ENCODE data around the gene CAMSAP2.
"Not testable (repeated sequence)": the region's sequence is repeated elsewhere in the genome, so short reads cannot be mapped to it uniquely, and the experiment has no call there.

The CAMSAP2 gene

GRCh38 chr1:200802865-200803512, 64.3 kb downstream of the CAMSAP2 start:
- peaks cover 5% of the 10 kb centered on the region for H3K36me3 ChIP-seq (ENCODE audit: control insufficient read depth, insufficient read depth, low read length)
- no peaks in the 10 kb centered on the region for H3K27me3 ChIP-seq (ENCODE audit: control insufficient read depth, insufficient read depth, low read length, poor library complexity, severe bottlenecking)
- H3K27ac ChIP-seq (ENCODE audit: insufficient read depth, low read depth, low read length, poor library complexity, severe bottlenecking), result no peak overlapping the region
- 48 to 50% methylated on average over 2 of the region's 2 CpGs for WGBS, 2 experiments
- H3K4me1 ChIP-seq (ENCODE audit: control insufficient read depth, insufficient read depth, low read length), result no peaks in the 10 kb centered on the region
- peaks cover 2% of the 10 kb centered on the region for H3K9me3 ChIP-seq (ENCODE audit: control insufficient read depth, low read length)
- H3K4me3 ChIP-seq (ENCODE audit: insufficient read depth, low read depth, low read length), result no peak overlapping the region

GRCh38 chr1:200805719-200806118, 67.0 kb downstream of the CAMSAP2 start:
- no peaks in the 10 kb centered on the region for H3K27me3 ChIP-seq (ENCODE audit: control insufficient read depth, insufficient read depth, low read length, poor library complexity, severe bottlenecking)
- 91 to 100% methylated on average over 2 to 3 of the region's 3 CpGs for WGBS, 2 experiments
- H3K4me3 ChIP-seq (ENCODE audit: insufficient read depth, low read depth, low read length), result no peak overlapping the region
- H3K27ac ChIP-seq (ENCODE audit: insufficient read depth, low read depth, low read length, poor library complexity, severe bottlenecking), result no peak overlapping the region
- H3K36me3 ChIP-seq (ENCODE audit: control insufficient read depth, insufficient read depth, low read length), result peaks cover 25% of the 10 kb centered on the region
- H3K4me1 ChIP-seq (ENCODE audit: control insufficient read depth, insufficient read depth, low read length), result no peaks in the 10 kb centered on the region
- peaks cover 2% of the 10 kb centered on the region for H3K9me3 ChIP-seq (ENCODE audit: control insufficient read depth, low read length)

- Histone ChIP-seq H3K4me1 (ENCODE audit: control insufficient read depth, insufficient read depth, low read length) (no peaks in the 10 kb centered on the region), H3K36me3 (ENCODE audit: control insufficient read depth, insufficient read depth, low read length) (peaks cover 25% of the 10 kb centered on the region)
- WGBS, 2 experiments, result 92 to 97% methylated on average over 2 of the region's 2 CpGs
Observed at GRCh38 chr1:200808846-200809245, 70.2 kb downstream of the CAMSAP2 start.

GRCh38 chr1:200811704-200812103, 73.0 kb downstream of the CAMSAP2 start:
- H3K27me3 ChIP-seq (ENCODE audit: control insufficient read depth, insufficient read depth, low read length, poor library complexity, severe bottlenecking), result no peaks in the 10 kb centered on the region
- peaks cover 37% of the 10 kb centered on the region for H3K36me3 ChIP-seq (ENCODE audit: control insufficient read depth, insufficient read depth, low read length)
- 92% methylated on average over 4 of the region's 4 CpGs for WGBS, 2 experiments

More at GRCh38 chr1:200808846-200809245, 70.2 kb downstream of the CAMSAP2 start:
- no peak overlapping the region for H3K4me3 ChIP-seq (ENCODE audit: insufficient read depth, low read depth, low read length)
- H3K9me3 ChIP-seq (ENCODE audit: control insufficient read depth, low read length), result peaks cover 2% of the 10 kb centered on the region
- H3K27ac ChIP-seq (ENCODE audit: insufficient read depth, low read depth, low read length, poor library complexity, severe bottlenecking), result no peak overlapping the region
- no peaks in the 10 kb centered on the region for H3K27me3 ChIP-seq (ENCODE audit: control insufficient read depth, insufficient read depth, low read length, poor library complexity, severe bottlenecking)

GRCh38 chr1:200816624-200817224, 78.0 kb downstream of the CAMSAP2 start:
- not testable (repeated sequence) for H3K9me3 ChIP-seq (ENCODE audit: control insufficient read depth, low read length); H3K4me3 ChIP-seq (ENCODE audit: insufficient read depth, low read depth, low read length); H3K27ac ChIP-seq (ENCODE audit: insufficient read depth, low read depth, low read length, poor library complexity, severe bottlenecking); H3K27me3 ChIP-seq (ENCODE audit: control insufficient read depth, insufficient read depth, low read length, poor library complexity, severe bottlenecking); H3K4me1 ChIP-seq (ENCODE audit: control insufficient read depth, insufficient read depth, low read length)
- peaks cover 12% of the 10 kb centered on the region for H3K36me3 ChIP-seq (ENCODE audit: control insufficient read depth, insufficient read depth, low read length)
- whole genome bisulfite sequencing, 2 experiments, result 91 to 92% methylated on average over 8 to 14 of the region's 26 CpGs

More at GRCh38 chr1:200811704-200812103, 73.0 kb downstream of the CAMSAP2 start:
- Histone ChIP-seq H3K27ac (ENCODE audit: insufficient read depth, low read depth, low read length, poor library complexity, severe bottlenecking) (no peak overlapping the region), H3K4me1 (ENCODE audit: control insufficient read depth, insufficient read depth, low read length) (no peaks in the 10 kb centered on the region), H3K4me3 (ENCODE audit: insufficient read depth, low read depth, low read length) (no peak overlapping the region), H3K9me3 (ENCODE audit: control insufficient read depth, low read length) (no peaks in the 10 kb centered on the region)

GRCh38 chr1:200818248-200818647, 79.6 kb downstream of the CAMSAP2 start:
- H3K27ac ChIP-seq (ENCODE audit: insufficient read depth, low read depth, low read length, poor library complexity, severe bottlenecking), result no peak overlapping the region
- H3K4me3 ChIP-seq (ENCODE audit: insufficient read depth, low read depth, low read length), result no peak overlapping the region
- H3K27me3 ChIP-seq (ENCODE audit: control insufficient read depth, insufficient read depth, low read length, poor library complexity, severe bottlenecking), result no peaks in the 10 kb centered on the region
- H3K9me3 ChIP-seq (ENCODE audit: control insufficient read depth, low read length), result no peaks in the 10 kb centered on the region
- WGBS, 2 experiments, result 100% methylated on average over 1 of the region's 1 CpG; no CpG with 5 or more reads in 1 of the 2 experiments
- peaks cover 12% of the 10 kb centered on the region for H3K36me3 ChIP-seq (ENCODE audit: control insufficient read depth, insufficient read depth, low read length)
- H3K4me1 ChIP-seq (ENCODE audit: control insufficient read depth, insufficient read depth, low read length), result no peaks in the 10 kb centered on the region

GRCh38 chr1:200819726-200820125, 81.0 kb downstream of the CAMSAP2 start:
- no peak overlapping the region for H3K4me3 ChIP-seq (ENCODE audit: insufficient read depth, low read depth, low read length)
- 94 to 100% methylated on average over 2 of the region's 2 CpGs for WGBS, 2 experiments

GRCh38 chr1:200831091-200831490, 92.4 kb downstream of the CAMSAP2 start:
- Histone ChIP-seq H3K27ac (ENCODE audit: insufficient read depth, low read depth, low read length, poor library complexity, severe bottlenecking) (no peak overlapping the region), H3K4me3 (ENCODE audit: insufficient read depth, low read depth, low read length) (no peak overlapping the region), H3K36me3 (ENCODE audit: control insufficient read depth, insufficient read depth, low read length) (no peaks in the 10 kb centered on the region), H3K27me3 (ENCODE audit: control insufficient read depth, insufficient read depth, low read length, poor library complexity, severe bottlenecking) (no peaks in the 10 kb centered on the region), H3K9me3 (ENCODE audit: control insufficient read depth, low read length) (no peaks in the 10 kb centered on the region), H3K4me1 (ENCODE audit: control insufficient read depth, insufficient read depth, low read length) (no peaks in the 10 kb centered on the region)
- 89 to 100% methylated on average over 1 to 2 of the region's 2 CpGs for WGBS, 2 experiments

More at GRCh38 chr1:200819726-200820125, 81.0 kb downstream of the CAMSAP2 start:
- Histone ChIP-seq H3K27ac (ENCODE audit: insufficient read depth, low read depth, low read length, poor library complexity, severe bottlenecking) (no peak overlapping the region), H3K4me1 (ENCODE audit: control insufficient read depth, insufficient read depth, low read length) (no peaks in the 10 kb centered on the region), H3K9me3 (ENCODE audit: control insufficient read depth, low read length) (no peaks in the 10 kb centered on the region), H3K36me3 (ENCODE audit: control insufficient read depth, insufficient read depth, low read length) (peaks cover 12% of the 10 kb centered on the region), H3K27me3 (ENCODE audit: control insufficient read depth, insufficient read depth, low read length, poor library complexity, severe bottlenecking) (no peaks in the 10 kb centered on the region)

- Histone ChIP-seq H3K36me3 (ENCODE audit: control insufficient read depth, insufficient read depth, low read length) (no peaks in the 10 kb centered on the region), H3K4me3 (ENCODE audit: insufficient read depth, low read depth, low read length) (no peak overlapping the region), H3K4me1 (ENCODE audit: control insufficient read depth, insufficient read depth, low read length) (no peaks in the 10 kb centered on the region), H3K27ac (ENCODE audit: insufficient read depth, low read depth, low read length, poor library complexity, severe bottlenecking) (no peak overlapping the region), H3K9me3 (ENCODE audit: control insufficient read depth, low read length) (no peaks in the 10 kb centered on the region), H3K27me3 (ENCODE audit: control insufficient read depth, insufficient read depth, low read length, poor library complexity, severe bottlenecking) (no peaks in the 10 kb centered on the region)
- 94 to 96% methylated on average over 4 to 5 of the region's 5 CpGs for WGBS, 2 experiments
Observed at GRCh38 chr1:200834383-200834782, 95.7 kb downstream of the CAMSAP2 start.

- Histone ChIP-seq H3K36me3 (ENCODE audit: control insufficient read depth, insufficient read depth, low read length) (no peaks in the 10 kb centered on the region), H3K27ac (ENCODE audit: insufficient read depth, low read depth, low read length, poor library complexity, severe bottlenecking) (no peak overlapping the region), H3K9me3 (ENCODE audit: control insufficient read depth, low read length) (no peaks in the 10 kb centered on the region), H3K27me3 (ENCODE audit: control insufficient read depth, insufficient read depth, low read length, poor library complexity, severe bottlenecking) (no peaks in the 10 kb centered on the region), H3K4me3 (ENCODE audit: insufficient read depth, low read depth, low read length) (no peak overlapping the region), H3K4me1 (ENCODE audit: control insufficient read depth, insufficient read depth, low read length) (no peaks in the 10 kb centered on the region)
- WGBS, 2 experiments, result 92 to 100% methylated on average over 3 of the region's 3 CpGs
Observed at GRCh38 chr1:200836213-200836612, 97.5 kb downstream of the CAMSAP2 start.
